Ammon's horn (tissue), 1 donor: ENCODE data around the gene FRG1.
A peak's percentile ranks its signal among the peaks of the same experiment; 100 is the strongest.
"Not testable (repeated sequence)": the region's sequence is repeated elsewhere in the genome, so short reads cannot be mapped to it uniquely, and the experiment has no call there.

Experiments
- DNase-seq: peaks from one replicate; pipeline ENCODE4 v3.0.0-alpha.2; 2016; ENCODE audit warnings: low spot score

The FRG1 gene

GRCh38 chr4:189940178-189941004 is at the start of gene FRG1:
Gene FRG1 (plus strand): TSS chr4:189940872. CDS start chr4:189941010, 138 bp downstream.
- DNase-seq, result peak; percentile 92

DNA sequence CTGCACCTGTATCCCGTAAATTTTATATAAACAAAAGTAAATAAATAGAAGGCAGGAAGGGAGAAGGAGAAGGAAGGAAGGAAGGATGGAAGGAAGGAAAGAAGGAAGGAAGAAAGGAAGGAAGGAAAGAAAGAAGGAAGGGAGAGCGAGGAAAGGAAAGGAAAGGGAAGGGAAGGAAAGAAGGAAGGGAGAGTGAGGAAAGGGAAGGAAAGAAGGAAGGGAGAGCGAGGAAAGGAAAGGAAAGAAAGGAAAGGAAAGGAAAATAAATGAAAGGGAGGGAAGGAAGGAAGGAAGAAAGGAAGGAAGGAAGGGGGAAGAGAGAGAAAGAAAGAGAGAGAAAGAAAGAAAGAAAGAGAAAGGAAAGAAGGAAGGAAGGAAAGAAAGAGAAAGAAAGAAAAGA is 43.0 kb upstream of the FRG1 start:
- no peak for DNase-seq

GRCh38 chr4:189899481-189900015 is 41.1 kb upstream of the FRG1 start:
- not testable (repeated sequence) for DNase-seq

- DNase-seq, result peak; percentile 81
These were observed 36.1 kb upstream of the FRG1 start for GRCh38 chr4:189904420-189905027.

- DNase-seq, result no peak
These were observed 28.5 kb upstream of the FRG1 start for GRCh38 chr4:189912170-189912569.

- no peak for DNase-seq
These were observed 23.3 kb upstream of the FRG1 start for GRCh38 chr4:189917161-189917891.

GRCh38 chr4:189921058-189921457 is 19.6 kb upstream of the FRG1 start:
- no peak for DNase-seq

GRCh38 chr4:189926742-189927141 is 13.9 kb upstream of the FRG1 start:
- not testable (repeated sequence) for DNase-seq

DNA sequence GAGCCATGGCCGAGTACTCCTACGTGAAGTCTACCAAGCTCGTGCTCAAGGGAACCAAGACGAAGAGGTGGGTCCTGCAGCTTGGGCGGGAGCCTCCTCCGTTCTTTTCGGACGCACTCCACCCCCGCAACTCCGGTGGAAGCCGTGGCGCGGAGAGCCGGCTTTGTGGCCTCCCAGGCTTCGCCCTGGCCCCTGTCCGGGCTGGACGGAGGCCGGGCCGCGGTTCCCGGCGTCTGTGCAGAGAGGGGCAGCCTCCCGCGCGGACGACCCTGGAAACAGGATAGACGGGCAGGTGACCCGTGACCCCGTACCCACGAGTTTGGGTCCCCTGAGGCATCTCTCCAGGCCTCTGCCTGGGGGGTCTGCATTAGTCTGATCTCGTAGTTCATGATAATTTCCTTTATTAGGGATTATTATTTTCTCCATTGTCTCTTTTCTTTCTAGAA is 356 bp downstream of the FRG1 start:
- DNase-seq, result no peak

- not testable (repeated sequence) for DNase-seq
These were observed 1.7 kb downstream of the FRG1 start for GRCh38 chr4:189942412-189942811.

- DNase-seq, result not testable (repeated sequence)
These were observed 3.4 kb downstream of the FRG1 start for GRCh38 chr4:189944077-189944476.

- DNase-seq, result not testable (repeated sequence)
These were observed 6.2 kb downstream of the FRG1 start for GRCh38 chr4:189946906-189947305.

- not testable (repeated sequence) for DNase-seq
These were observed 7.8 kb downstream of the FRG1 start for GRCh38 chr4:189948486-189948885.

GRCh38 chr4:189969291-189969690 is 28.6 kb downstream of the FRG1 start:
- DNase-seq, result not testable (repeated sequence)

DNA sequence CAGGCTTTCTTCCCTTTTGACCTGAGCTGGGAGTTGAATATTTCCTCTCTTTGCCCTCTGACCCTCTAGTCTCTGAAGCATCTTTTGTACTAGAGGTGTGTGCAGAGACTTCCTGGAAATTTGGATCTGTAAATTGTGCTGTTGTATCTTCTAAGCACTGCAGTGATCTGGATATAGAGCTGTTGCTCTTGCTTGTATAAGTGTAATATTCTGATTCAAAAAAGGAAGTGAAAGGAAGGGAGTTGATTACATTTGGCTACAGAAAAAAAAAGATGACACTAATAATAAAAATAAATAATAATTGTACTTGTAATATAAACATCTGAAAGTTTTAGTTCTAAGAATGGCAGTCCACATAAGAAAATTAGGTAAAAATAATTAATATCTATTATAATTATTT is 33.0 kb downstream of the FRG1 start:
- no peak for DNase-seq

DNA sequence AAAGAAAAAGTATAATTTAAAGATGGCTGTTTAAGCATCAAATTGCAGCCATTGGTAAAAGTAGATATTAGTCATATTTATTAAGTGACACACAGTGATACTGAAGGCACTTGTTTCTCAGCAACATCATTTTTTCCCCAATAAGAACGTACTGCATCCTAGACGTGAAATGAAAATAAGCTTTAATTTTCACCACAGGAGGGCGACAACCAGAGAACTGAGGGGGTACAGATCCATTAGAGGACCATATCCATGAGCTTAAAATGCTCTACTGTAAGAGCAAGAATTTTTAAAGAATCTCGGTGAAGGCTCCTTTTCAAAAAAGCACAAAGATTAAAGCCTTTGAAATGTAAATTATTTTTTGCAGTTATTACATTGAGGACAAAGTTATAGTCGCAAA is 33.4 kb downstream of the FRG1 start:
- no peak for DNase-seq

- DNase-seq, result no peak
These were observed 38.8 kb downstream of the FRG1 start for GRCh38 chr4:189979196-189980047.

GRCh38 chr4:189980292-189980691 is 39.6 kb downstream of the FRG1 start:
- not testable (repeated sequence) for DNase-seq

DNA sequence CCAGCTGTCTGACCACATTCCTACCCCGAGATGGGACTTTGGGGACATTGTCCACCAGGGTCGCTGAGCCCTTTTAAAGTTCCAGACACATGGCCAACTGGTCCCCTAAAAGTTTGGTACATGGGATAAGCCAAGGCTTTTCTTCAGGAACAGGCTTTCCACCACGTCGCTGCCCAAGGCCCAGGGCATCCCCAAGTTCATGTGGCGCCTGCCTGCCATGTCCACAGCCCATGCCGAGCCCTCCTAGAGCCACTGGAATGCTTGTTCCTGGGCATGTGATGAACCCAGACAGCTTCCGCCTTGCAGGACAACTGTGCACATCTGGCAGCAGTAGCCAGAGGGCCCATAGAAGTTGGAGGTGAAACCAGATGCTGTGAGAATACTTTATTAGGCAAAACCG is 41.3 kb downstream of the FRG1 start:
- DNase-seq, result no peak

GRCh38 chr4:189983916-189984526 is 43.3 kb downstream of the FRG1 start:
- not testable (repeated sequence) for DNase-seq

DNA sequence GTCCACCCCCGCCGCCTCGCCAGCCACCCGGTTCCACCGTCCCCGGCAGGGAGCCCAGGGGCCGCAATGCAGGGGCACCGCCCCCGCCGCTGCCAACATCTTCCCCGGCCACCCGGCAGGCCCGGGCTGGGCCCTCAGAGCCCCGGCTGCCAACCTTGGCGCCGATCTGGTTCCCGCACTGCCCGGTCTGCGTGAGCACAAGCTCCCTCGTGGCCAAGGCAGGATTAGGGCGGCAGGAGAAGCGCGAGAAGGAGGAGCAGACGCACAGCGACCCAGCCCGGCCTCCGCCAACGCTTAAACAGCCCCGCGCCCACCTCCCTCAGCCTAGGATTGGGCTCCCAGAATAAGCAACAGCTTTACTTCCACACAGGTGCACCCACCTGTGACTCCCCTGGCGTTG is 44.0 kb downstream of the FRG1 start:
- not testable (repeated sequence) for DNase-seq
